SW480 (cell line): ENCODE measurements around the gene MKNK1.

Experiments used
- DNase-seq: peaks from one replicate; pipeline ENCODE4 v3.0.0-alpha.2; 2016; ENCODE audit warnings: low spot score

Gene MKNK1

GRCh38 chr1:46558141-46558963 lies 45.7 kb downstream of the MKNK1 start:
- DNase-seq = no peak

GRCh38 chr1:46557403-46557802 lies 46.7 kb downstream of the MKNK1 start:
- DNase-seq = no peak

GRCh38 chr1:46556822-46557221 lies 47.2 kb downstream of the MKNK1 start:
- DNase-seq = peak; percentile 49

- DNase-seq = no peak
Observed at GRCh38 chr1:46555826-46556619, 48.0 kb downstream of the MKNK1 start.

GRCh38 chr1:46554597-46555381 lies 49.3 kb downstream of the MKNK1 start:
- DNase-seq = no peak

GRCh38 chr1:46554236-46554596 lies 49.9 kb downstream of the MKNK1 start:
- DNase-seq = no peak

- DNase-seq = no peak
Observed at GRCh38 chr1:46553506-46553905, 50.6 kb downstream of the MKNK1 start.

GRCh38 chr1:46552357-46553237 lies 51.5 kb downstream of the MKNK1 start:
- no peak for DNase-seq

GRCh38 chr1:46551597-46552095 lies 52.4 kb downstream of the MKNK1 start, which contains the start of gene KNCN:
TSS of gene KNCN (minus strand) at chr1:46551647. CDS start at chr1:46551215, 432 bp downstream.
- no peak for DNase-seq

GRCh38 chr1:46550751-46551231 lies 53.3 kb downstream of the MKNK1 start:
- no peak for DNase-seq

- DNase-seq = no peak
Observed at GRCh38 chr1:46549697-46550681, 54.1 kb downstream of the MKNK1 start.

- DNase-seq = peak; percentile 41
Observed at GRCh38 chr1:46547481-46548383, 56.3 kb downstream of the MKNK1 start.

- DNase-seq = no peak
Observed at GRCh38 chr1:46546210-46546609, 57.9 kb downstream of the MKNK1 start.

GRCh38 chr1:46545784-46546183 lies 58.3 kb downstream of the MKNK1 start:
- no peak for DNase-seq

- DNase-seq = no peak
Observed at GRCh38 chr1:46544561-46545240, 59.4 kb downstream of the MKNK1 start.

GRCh38 chr1:46543761-46544560 lies 60.1 kb downstream of the MKNK1 start:
- DNase-seq = no peak

- no peak for DNase-seq
Observed at GRCh38 chr1:46543382-46543760, 60.7 kb downstream of the MKNK1 start.
